Fibroblast of the aortic adventitia (primary cell): Measurements from ENCODE around the gene ITIH5. TPM values are rescaled to one million over a fixed set of nuclear protein-coding genes. Genes with fewer than 3 reads are reported as not detected.

Experiments
- DNase-seq: peaks from one replicate; pipeline ENCODE4 v3.0.0-alpha.2; 2010; ENCODE audit warnings: low read depth
- H3K4me3 ChIP-seq: 2 replicates; pipeline ENCODE4 v1.5.1; 2011; ENCODE audit warnings: low read depth, mild to moderate bottlenecking, control low read depth, low read length, moderate library complexity
- total RNA-seq: library from RNA; depleted of rRNA; stranded (reverse); fragments of >200 nt; gene quantifications from 2 replicates; pipeline ENCODE4 v1.2.3, GENCODE V29; 2012; ENCODE audit warnings: low replicate concordance
- TF ChIP-seq, protein P1 (sequence below): IDR thresholded peaks from 2 replicates; pipeline ENCODE4 v1.5.1; 2011; ENCODE audit warnings: mild to moderate bottlenecking, low read length, control low read depth, inconsistent platforms; ENCODE audit not compliant: insufficient read depth

ITIH5 gene
- total RNA-seq, 1 donor = 0.09 TPM

DNA sequence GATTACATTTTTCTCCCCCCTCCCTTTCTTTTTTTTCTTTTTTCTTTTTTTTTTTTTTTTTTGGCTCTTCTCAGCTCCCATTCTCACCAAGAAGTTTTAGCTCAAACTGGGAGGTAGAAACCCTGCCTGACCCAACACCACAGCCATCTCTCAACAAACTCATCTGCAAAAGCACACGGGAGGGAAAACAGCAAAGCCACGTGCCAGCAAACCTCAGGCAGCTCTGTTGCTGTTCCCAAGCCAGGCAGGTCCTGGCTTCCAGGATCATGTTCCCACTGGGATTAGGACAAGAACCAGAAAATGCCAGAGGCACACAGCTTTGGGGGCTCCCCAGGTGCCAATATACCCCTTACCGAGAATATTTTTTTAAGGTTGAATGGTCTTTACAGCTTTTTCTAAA lies 56.7 kb downstream of the ITIH5 start:
- TF ChIP-seq, protein P1, sequence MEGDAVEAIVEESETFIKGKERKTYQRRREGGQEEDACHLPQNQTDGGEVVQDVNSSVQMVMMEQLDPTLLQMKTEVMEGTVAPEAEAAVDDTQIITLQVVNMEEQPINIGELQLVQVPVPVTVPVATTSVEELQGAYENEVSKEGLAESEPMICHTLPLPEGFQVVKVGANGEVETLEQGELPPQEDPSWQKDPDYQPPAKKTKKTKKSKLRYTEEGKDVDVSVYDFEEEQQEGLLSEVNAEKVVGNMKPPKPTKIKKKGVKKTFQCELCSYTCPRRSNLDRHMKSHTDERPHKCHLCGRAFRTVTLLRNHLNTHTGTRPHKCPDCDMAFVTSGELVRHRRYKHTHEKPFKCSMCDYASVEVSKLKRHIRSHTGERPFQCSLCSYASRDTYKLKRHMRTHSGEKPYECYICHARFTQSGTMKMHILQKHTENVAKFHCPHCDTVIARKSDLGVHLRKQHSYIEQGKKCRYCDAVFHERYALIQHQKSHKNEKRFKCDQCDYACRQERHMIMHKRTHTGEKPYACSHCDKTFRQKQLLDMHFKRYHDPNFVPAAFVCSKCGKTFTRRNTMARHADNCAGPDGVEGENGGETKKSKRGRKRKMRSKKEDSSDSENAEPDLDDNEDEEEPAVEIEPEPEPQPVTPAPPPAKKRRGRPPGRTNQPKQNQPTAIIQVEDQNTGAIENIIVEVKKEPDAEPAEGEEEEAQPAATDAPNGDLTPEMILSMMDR = no peak
- peak; percentile 22 for DNase-seq
- no peak overlapping the region for H3K4me3 ChIP-seq

- no peak overlapping the region for H3K4me3 ChIP-seq
- peak; percentile 13 for DNase-seq
- TF ChIP-seq, protein P1 = no peak
Measured at GRCh38 chr10:7609556-7609955, 57.2 kb downstream of the ITIH5 start.

GRCh38 chr10:7608001-7608400 lies 58.8 kb downstream of the ITIH5 start:
- TF ChIP-seq, protein P1 = no peak
- no peak for DNase-seq
- H3K4me3 ChIP-seq = no peak overlapping the region

GRCh38 chr10:7606951-7607404 lies 59.8 kb downstream of the ITIH5 start:
- no peak for DNase-seq
- no peak overlapping the region for H3K4me3 ChIP-seq
- TF ChIP-seq, protein P1 = no peak

DNA sequence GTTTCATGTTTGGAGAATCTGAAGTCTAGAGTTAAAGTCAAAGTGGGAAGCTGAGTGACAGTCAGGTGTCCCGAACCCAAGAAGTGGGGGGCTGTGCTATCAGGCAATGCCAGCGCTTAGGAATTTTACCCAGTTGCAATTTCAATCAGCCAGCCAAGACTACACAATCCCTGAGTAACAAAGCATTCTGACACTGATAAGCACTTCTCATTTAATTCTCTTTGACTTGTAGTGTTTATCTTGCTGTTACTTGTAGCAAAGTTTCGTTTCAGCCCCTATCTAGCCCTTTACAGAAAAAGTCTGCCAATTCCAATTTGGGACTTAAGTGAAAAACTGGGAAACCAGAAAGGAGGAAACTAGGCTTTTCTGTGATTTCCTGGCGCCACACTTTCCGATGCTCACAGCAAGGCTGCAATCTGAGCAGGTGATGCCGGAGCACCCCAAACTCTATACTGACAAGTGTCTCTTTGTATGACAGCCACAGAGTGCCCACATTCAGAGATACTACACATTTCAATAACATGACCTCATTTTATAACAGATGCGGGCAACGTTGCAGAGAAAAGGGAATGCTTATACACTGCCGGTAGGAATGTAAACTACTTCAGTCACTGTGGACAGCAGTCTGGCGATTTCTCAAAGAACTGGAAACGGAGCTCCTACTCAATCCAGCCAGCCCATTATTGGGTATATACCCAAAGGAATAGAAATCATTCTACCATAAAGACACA lies 61.0 kb downstream of the ITIH5 start:
- TF ChIP-seq, protein P1 = no peak
- H3K4me3 ChIP-seq = no peak overlapping the region
- no peak for DNase-seq

GRCh38 chr10:7601023-7601656 lies 65.6 kb downstream of the ITIH5 start:
- TF ChIP-seq, protein P1 = no peak
- DNase-seq = no peak
- H3K4me3 ChIP-seq = no peak overlapping the region

GRCh38 chr10:7598771-7599170 lies 68.0 kb downstream of the ITIH5 start:
- TF ChIP-seq, protein P1 = no peak
- no peak overlapping the region for H3K4me3 ChIP-seq
- no peak for DNase-seq
